Choroid plexus epithelial cell (primary cell): Measurements from ENCODE around the gene CA10.

ENCODE experiments used
- DNase-seq: peaks from one replicate; pipeline ENCODE4 v3.0.0-alpha.2; 2010; ENCODE audit warnings: low read depth
- H3K4me3 ChIP-seq: 2 replicates; pipeline ENCODE4 v1.5.1; 2011; ENCODE audit warnings: low read depth, mild to moderate bottlenecking, control low read depth, low read length, moderate library complexity
- TF ChIP-seq, protein P1 (sequence below): conservative IDR thresholded peaks from 2 replicates; pipeline ENCODE4 v1.5.1; 2011; ENCODE audit warnings: low read depth, mild to moderate bottlenecking, control low read depth, inconsistent platforms, low read length, moderate library complexity

Gene CA10

DNA sequence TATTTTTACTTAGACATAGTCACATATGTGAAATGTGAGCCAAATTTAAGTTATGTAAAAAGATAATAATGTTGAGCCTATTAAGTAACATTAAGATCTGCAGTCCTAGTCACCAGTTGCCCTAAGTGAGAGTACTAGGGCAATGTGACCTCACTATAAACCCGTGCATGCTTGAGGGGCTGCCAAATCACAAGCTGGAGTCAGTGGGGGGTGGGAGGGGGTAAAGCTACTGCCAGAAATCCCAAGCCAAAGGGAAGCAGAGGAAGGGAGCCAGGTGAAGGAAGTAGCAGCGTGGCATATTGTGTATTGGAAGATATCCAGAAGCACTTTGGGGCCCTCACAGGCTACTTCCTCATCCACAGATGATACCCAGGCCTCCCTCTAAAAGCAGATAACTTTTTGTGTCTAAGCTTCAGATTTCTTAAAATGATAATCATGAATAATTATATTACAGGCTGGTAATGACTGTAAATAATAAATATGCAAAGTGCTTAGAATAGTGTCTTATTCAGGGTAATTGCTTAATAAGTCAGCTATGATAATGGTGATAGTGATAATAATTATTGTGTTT is 134.1 kb downstream of the CA10 start:
- no peak overlapping the region for H3K4me3 ChIP-seq
- peak; percentile 3 for DNase-seq
- TF ChIP-seq, protein P1, sequence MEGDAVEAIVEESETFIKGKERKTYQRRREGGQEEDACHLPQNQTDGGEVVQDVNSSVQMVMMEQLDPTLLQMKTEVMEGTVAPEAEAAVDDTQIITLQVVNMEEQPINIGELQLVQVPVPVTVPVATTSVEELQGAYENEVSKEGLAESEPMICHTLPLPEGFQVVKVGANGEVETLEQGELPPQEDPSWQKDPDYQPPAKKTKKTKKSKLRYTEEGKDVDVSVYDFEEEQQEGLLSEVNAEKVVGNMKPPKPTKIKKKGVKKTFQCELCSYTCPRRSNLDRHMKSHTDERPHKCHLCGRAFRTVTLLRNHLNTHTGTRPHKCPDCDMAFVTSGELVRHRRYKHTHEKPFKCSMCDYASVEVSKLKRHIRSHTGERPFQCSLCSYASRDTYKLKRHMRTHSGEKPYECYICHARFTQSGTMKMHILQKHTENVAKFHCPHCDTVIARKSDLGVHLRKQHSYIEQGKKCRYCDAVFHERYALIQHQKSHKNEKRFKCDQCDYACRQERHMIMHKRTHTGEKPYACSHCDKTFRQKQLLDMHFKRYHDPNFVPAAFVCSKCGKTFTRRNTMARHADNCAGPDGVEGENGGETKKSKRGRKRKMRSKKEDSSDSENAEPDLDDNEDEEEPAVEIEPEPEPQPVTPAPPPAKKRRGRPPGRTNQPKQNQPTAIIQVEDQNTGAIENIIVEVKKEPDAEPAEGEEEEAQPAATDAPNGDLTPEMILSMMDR, result no peak

DNA sequence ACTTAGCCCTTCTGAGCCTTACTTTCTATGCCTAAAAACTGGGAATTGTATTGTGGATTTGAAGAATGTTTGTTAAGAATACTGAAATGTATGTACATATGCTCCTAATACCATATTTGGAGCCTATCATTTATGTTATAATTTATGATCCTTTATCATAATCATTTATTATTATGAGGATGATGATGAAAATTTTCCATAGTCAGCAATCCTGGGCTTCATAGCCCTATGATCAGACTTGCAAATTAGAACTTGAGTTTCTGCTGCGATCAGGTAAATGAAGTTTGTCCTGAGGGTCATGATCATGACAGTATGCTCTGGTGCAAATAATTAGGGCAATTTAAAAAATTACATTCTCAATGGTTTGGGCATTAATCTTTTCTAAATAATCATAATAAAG is 147.4 kb downstream of the CA10 start:
- TF ChIP-seq, protein P1, result no peak
- H3K4me3 ChIP-seq, result no peak overlapping the region

DNA sequence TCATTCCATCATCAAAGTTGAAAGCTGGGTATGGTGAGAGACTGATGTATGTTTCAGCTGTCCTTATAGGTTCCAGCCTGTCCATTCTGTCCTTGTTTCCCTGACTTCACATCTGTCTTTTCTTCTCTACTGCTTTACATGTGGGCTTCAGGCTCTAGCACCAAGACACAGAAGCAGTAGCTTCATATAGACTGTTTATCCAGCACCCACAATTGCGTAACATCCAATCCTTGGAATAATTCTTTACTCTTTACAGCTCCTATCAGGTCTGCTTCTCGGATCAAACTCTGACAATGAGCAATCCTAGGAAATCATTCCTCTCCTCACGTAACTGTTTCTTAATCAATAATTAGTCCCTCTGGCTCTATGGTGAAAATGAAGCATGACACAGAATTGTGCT is 158.9 kb downstream of the CA10 start:
- TF ChIP-seq, protein P1, result no peak
- no peak for DNase-seq

More for the DNA sequence above, 147.4 kb downstream of the CA10 start:
- DNase-seq, result no peak

DNA sequence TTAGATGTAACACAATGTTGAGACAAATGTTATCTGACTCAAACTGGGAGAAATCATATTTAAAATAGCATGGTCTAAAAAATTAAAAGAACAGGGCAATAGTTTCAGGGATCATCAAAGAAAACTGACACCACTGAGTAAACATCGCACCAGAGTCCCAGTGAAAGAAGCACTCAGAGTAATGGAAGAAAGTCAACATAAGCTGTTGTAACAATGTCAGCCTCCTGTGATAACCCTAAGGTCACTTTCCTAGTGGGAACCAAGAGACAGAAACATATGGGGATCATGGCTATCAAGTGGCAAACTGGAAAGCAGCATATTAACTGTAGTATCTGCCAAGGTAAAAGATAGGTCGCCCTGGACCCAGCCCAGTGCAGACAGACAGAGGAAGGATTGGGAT is 160.8 kb downstream of the CA10 start:
- H3K4me3 ChIP-seq, result no peak overlapping the region
- DNase-seq, result no peak
- TF ChIP-seq, protein P1, result no peak

More for the DNA sequence above, 158.9 kb downstream of the CA10 start:
- H3K4me3 ChIP-seq, result no peak overlapping the region

DNA sequence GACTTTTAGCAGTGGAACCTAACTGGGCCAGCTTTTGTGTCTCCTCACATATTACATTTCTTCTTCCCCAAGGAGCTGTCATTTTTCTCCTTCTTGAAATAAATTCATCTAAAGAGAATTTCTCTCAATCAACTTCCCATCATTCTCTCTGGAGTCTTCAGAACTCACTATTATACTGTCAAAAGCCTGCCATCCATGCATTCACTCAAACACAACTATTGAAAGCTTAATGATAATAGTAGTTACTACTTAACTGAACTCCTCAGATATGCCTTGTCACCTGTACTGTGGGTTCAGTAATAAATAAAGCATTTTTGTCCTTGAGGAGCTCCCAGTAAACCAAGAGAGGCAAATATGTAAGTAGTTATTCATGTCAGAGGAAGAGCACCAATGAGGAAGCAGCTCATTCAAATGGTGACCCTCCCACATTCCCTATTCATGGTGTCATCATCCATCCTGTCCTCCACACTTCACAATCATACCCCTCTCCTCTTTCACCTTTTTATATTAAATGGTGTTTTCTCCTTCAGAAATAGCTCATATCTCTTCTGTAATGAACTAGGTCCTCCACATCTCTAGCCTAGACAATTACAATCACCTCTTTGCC is 162.6 kb downstream of the CA10 start:
- TF ChIP-seq, protein P1, result no peak
- no peak overlapping the region for H3K4me3 ChIP-seq
- DNase-seq, result no peak

DNA sequence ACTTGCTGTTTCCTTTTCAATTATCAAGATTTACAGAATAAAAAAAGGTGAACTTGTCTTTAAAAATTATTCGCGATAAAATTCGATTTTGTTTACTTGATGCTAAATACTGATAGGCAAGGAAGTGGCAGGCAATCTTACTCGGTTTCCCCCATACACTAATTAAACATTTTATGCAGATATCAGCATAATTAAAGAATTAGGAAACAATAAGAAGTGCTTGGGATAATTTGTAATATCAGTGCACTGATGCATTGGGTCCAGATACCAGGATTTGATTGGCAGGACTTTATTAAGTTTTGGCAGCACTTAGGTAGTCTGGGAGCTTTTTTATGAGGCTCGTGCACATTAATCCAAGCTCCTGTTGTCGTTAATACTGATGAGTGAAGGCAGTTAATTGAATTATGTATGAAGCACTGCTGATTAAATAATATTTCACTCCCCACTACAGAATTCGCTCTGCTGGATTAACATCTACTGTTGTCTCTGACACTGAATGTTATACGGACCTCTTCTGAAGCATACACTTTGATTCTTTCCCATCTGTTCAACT is 165.6 kb downstream of the CA10 start:
- H3K4me3 ChIP-seq, result no peak overlapping the region
- TF ChIP-seq, protein P1, result no peak
- no peak for DNase-seq

DNA sequence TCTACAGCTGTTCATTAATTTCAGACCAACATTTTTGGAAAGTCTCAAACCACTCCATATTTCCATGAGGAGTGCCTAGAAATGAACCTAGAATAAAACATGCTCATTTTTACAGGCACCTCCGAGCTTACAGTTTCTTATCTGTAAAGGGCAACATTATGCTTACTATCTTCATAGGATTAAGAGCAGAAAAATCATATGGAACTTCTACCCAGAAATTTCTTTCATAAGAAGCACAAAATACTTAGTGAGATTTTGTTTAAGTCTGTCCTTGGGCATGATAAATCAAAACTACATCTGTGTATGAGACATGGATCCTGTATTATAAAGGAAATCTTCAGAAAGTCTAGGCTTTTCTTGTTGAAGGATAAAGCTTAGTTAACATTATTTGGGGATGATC is 187.4 kb downstream of the CA10 start:
- no peak for DNase-seq
- TF ChIP-seq, protein P1, result no peak
- no peak overlapping the region for H3K4me3 ChIP-seq
